ENCODE results near the gene CAMK2A. TPM values are rescaled to one million over a fixed set of nuclear protein-coding genes. Genes with fewer than 3 reads are reported as not detected.

Gene CAMK2A
- total RNA-seq, 2 experiments from 2014 or later: not detected

DNA sequence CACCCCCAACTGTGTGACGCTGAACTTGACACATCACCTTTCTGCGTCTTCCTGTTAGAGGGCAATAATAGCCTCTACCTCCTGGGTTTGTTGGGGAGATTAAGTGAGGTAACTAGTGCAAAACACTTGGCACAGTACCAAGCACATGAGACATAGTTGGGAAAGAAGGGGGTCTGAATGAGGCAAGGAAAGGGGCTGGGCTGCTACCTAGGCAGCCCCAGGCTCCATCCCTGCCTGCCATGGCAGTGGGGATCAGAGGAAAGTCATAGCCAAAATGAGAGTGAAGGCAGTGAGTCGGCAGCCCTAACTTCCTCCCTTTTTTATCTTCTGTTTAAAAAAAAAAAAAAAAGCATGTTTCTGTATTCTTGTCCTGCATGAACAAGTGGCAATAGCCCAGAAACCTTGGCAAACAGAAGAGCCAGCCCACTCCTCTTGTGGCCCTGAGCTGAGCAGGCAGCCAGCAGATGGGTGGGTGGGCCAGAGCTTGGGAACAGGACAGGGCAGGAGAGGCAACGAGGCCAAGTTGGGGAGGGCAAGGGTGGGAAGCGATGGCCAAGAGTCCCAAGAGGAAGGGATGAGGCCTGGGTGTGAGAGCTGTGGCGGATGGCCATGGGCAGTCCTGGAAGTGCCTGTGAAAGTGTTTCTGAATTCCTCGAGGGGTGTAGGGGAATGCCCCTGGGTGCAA is 11.4 kb downstream of the CAMK2A start:
- H3K4me3 Mint-ChIP-seq: no peak overlapping the region
- H3K27ac Mint-ChIP-seq: no peak overlapping the region
- POLR2A ChIA-PET: no interaction called here
- H3K9me3 Mint-ChIP-seq: no peaks in the 10 kb centered on the region
- H3K4me1 Mint-ChIP-seq: no peaks in the 10 kb centered on the region
- peaks cover 11% of the 10 kb centered on the region for H3K27me3 Mint-ChIP-seq
- CTCF ChIA-PET: interaction anchor here (0.7 kb wide), 1 partner anchor 194 kb away, joined by 3 read pairs; no protein-coding TSS in a partner anchor
- DNase-seq: no peak
- no peaks in the 10 kb centered on the region for H3K36me3 Mint-ChIP-seq (ENCODE audit: low read depth)

DNA sequence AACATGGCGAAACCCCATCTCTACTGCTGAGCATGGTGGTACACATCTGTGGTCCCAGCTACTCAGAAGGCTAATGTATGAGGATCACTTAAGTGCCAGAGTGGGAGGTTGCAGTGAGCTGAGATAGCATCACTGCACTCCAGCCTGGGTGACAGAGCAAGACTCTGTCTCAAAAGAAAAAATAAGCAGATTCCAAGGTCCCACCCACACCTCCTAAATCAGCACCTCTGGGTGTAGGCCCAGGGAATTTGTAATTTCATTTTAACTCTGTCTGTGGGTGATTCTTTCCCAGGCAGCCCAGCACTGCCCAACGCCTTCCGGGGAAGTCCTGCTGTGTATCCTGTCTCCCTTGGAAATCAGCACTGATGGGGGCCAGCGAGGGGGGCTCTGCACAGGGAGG is 12.5 kb downstream of the CAMK2A start:
- no peak for DNase-seq
- no peaks in the 10 kb centered on the region for H3K4me1 Mint-ChIP-seq
- H3K9me3 Mint-ChIP-seq: no peaks in the 10 kb centered on the region
- no peak overlapping the region for H3K27ac Mint-ChIP-seq
- ChIA-PET CTCF (interaction anchor here (2.8 kb wide), 1 partner anchor 11 kb away, joined by 8 read pairs; no protein-coding TSS in a partner anchor), POLR2A (no interaction called here)
- H3K36me3 Mint-ChIP-seq (ENCODE audit: low read depth): no peaks in the 10 kb centered on the region
- H3K4me3 Mint-ChIP-seq: no peak overlapping the region
- H3K27me3 Mint-ChIP-seq: peaks cover 11% of the 10 kb centered on the region

DNA sequence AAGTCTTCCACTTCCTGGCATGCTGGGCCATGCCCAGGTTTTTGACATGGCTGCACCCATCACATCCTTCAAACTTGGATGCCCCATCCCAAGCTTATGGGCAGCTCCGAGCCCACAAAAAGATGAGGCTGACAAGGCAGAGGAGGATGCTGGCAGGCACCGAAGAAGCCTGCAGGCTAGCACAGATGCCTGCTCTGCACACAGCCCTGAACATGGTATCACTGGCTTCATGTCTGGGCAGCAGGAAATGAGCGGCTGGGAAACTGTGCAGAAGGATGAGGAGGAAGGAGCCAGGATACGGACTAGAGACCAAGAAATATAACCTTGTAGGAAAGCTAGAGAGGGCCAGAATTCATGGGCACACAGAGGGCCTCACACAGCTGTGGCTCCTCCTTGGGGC is 14.8 kb downstream of the CAMK2A start:
- no peaks in the 10 kb centered on the region for H3K36me3 Mint-ChIP-seq (ENCODE audit: low read depth)
- DNase-seq: no peak
- H3K4me1 Mint-ChIP-seq: no peaks in the 10 kb centered on the region
- H3K4me3 Mint-ChIP-seq: no peak overlapping the region
- H3K27me3 Mint-ChIP-seq: peaks cover 6% of the 10 kb centered on the region
- H3K9me3 Mint-ChIP-seq: no peaks in the 10 kb centered on the region
- no peak overlapping the region for H3K27ac Mint-ChIP-seq
- CTCF ChIA-PET: interaction anchor here (0.8 to 2.8 kb wide), 2 partner anchors 9 to 50 kb away, joined by 3 to 8 read pairs; no protein-coding TSS in a partner anchor
- POLR2A ChIA-PET: no interaction called here

DNA sequence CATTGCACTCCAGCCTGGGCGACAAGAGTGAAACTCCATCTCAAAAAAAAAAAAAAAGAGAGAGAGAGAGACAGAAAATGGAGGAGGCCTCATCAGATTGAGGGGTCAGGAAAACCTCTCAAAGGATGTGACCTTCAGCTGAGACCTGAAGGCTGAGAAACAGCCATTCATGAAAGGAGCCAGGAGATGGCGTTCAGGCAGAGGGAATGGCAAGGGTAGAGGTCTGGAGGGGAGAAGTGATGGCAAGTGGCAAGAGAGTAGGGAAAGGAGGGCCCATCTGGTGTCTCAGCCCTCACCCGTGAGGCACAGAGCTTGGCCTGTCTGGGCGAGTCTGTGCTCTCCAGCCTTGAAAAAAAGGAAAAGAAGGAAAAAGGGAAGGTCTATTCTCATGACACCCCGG is 17.0 kb downstream of the CAMK2A start:
- H3K4me1 Mint-ChIP-seq: no peaks in the 10 kb centered on the region
- POLR2A ChIA-PET: no interaction called here
- CTCF ChIA-PET: interaction anchor here (1.1 kb wide), 1 partner anchor 38 kb away, joined by 3 read pairs; no protein-coding TSS in a partner anchor
- H3K27me3 Mint-ChIP-seq: peaks cover 4% of the 10 kb centered on the region
- no peaks in the 10 kb centered on the region for H3K9me3 Mint-ChIP-seq
- DNase-seq: no peak
- no peak overlapping the region for H3K27ac Mint-ChIP-seq
- H3K4me3 Mint-ChIP-seq: no peak overlapping the region
- H3K36me3 Mint-ChIP-seq (ENCODE audit: low read depth): no peaks in the 10 kb centered on the region

DNA sequence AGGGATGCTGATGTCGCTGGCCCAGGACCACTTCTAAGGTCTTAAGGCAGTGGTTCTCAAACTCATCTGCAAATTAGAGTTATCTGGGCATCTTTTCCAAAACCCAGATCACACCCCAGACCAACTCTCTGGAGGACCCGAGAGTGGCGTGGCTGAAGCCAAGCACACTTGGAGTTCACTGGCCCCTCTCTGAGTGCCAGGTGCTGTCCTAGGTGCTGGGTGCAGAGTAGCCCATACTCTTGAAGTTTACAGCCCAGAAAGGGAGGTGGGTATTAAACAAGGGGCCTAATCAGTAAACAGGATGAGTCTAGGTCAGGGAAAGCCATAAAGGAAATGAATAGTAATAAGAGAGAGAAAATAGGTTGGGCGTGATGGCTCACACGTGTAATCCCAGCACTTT is 17.6 kb downstream of the CAMK2A start:
- no peaks in the 10 kb centered on the region for H3K4me1 Mint-ChIP-seq
- H3K9me3 Mint-ChIP-seq: no peaks in the 10 kb centered on the region
- no peak for DNase-seq
- H3K27me3 Mint-ChIP-seq: peaks cover 4% of the 10 kb centered on the region
- no peaks in the 10 kb centered on the region for H3K36me3 Mint-ChIP-seq (ENCODE audit: low read depth)
- ChIA-PET CTCF (interaction anchor here (0.6 to 1.2 kb wide), 3 partner anchors 38 to 209 kb away, joined by 3 read pairs; no protein-coding TSS in a partner anchor), POLR2A (no interaction called here)
- H3K27ac Mint-ChIP-seq: no peak overlapping the region
- H3K4me3 Mint-ChIP-seq: no peak overlapping the region

DNA sequence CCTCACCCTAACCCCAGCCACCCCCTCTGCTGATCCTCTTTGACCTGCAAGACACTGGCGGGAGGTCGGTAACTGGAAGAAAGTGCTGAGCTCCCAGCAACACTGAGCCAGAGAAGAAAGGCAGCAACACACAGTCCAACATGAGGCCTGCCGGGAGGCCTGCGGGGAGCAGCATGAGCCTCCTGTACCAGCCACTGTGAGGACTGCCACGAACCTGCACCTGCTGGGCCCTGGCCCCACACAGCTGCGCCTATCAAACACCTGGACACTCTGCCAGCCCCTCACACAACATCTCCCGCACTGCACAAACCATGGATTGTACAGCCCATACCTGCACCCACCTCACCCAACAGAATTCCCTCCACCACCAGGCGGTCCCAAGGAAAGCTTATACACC is 18.3 kb downstream of the CAMK2A start:
- no peak for DNase-seq
- Mint-ChIP-seq H3K27me3 (peaks cover 4% of the 10 kb centered on the region), H3K4me3 (no peak overlapping the region), H3K27ac (no peak overlapping the region), H3K4me1 (no peaks in the 10 kb centered on the region), H3K9me3 (no peaks in the 10 kb centered on the region), H3K36me3 (ENCODE audit: low read depth) (no peaks in the 10 kb centered on the region)
- POLR2A ChIA-PET: no interaction called here
- CTCF ChIA-PET: interaction anchor here (0.6 to 1.2 kb wide), 5 partner anchors 37 to 208 kb away, joined by 3 read pairs; no protein-coding TSS in a partner anchor

DNA sequence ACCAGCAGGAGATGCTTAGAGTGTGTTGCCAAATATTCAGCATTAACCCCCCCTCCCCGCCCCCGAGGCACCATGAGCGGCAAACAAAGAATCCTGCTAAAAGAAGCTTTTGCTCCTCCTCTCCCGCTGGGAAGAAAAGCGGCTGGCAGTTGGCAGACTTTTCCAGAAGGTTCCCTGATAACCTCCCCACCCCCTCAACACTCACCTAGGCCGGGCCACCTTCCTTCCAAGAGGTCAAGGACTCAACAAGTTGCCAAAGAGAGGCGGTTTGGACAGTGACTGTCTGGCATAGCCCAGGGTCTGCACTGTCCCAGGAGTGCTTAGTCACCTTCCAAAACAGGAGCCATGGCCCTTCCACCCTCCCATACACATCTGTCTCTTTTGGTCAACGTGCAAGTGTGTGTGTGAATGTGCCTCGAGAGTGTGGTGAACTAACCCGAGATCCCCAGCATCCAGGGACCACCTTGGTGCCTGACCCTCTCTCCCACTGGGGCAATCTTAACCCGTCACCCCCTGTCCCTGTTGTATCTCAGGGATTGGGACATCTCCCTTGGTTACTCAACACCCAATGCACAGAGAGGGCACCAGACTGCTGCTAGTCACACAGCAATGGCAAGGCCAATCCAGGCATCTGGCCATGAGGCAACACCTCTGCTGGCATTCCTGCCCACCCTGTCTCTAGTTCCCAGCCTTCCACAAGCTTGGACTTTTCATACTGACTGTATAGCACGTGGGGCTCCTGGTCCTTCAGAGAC is 18.9 kb downstream of the CAMK2A start:
- H3K27me3 Mint-ChIP-seq: no peaks in the 10 kb centered on the region
- H3K36me3 Mint-ChIP-seq (ENCODE audit: low read depth): no peaks in the 10 kb centered on the region
- no peak overlapping the region for H3K4me3 Mint-ChIP-seq
- no peak for DNase-seq
- ChIA-PET POLR2A (no interaction called here), CTCF (interaction anchor here (0.6 to 1.2 kb wide), 4 partner anchors 21 to 78 kb away, joined by 3 to 4 read pairs (median 3); no protein-coding TSS in a partner anchor)
- no peaks in the 10 kb centered on the region for H3K9me3 Mint-ChIP-seq
- no peak overlapping the region for H3K27ac Mint-ChIP-seq
- H3K4me1 Mint-ChIP-seq: no peaks in the 10 kb centered on the region

DNA sequence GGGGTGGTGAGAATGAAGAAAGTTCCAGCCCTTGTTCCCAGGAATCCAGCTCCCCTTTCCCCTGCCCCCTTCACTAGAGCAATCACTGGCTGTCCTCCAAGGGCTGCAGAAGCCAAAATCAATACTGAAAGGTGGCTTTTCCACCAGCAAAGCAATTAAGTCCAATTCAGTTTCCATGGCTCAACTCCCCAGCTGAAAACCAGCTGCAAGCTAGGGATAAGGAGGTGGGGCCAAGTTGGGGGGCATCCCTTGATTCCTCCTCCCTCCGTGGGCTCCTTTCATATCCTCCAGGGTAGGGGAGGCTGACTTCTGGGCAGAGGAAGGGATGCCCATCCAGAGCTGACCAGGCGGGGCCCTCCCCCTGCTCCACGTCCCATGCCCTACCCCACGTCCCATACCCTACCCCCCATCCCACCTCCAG is 22.7 kb downstream of the CAMK2A start:
- CTCF ChIA-PET: interaction anchor here (1.5 kb wide), 1 partner anchor 9 kb away, joined by 8 read pairs; no protein-coding TSS in a partner anchor
- H3K4me3 Mint-ChIP-seq: no peak overlapping the region
- no peaks in the 10 kb centered on the region for H3K36me3 Mint-ChIP-seq (ENCODE audit: low read depth)
- DNase-seq: no peak
- no peaks in the 10 kb centered on the region for H3K9me3 Mint-ChIP-seq
- H3K27ac Mint-ChIP-seq: no peak overlapping the region
- POLR2A ChIA-PET: no interaction called here
- H3K27me3 Mint-ChIP-seq: peaks cover 3% of the 10 kb centered on the region
- H3K4me1 Mint-ChIP-seq: no peaks in the 10 kb centered on the region

DNA sequence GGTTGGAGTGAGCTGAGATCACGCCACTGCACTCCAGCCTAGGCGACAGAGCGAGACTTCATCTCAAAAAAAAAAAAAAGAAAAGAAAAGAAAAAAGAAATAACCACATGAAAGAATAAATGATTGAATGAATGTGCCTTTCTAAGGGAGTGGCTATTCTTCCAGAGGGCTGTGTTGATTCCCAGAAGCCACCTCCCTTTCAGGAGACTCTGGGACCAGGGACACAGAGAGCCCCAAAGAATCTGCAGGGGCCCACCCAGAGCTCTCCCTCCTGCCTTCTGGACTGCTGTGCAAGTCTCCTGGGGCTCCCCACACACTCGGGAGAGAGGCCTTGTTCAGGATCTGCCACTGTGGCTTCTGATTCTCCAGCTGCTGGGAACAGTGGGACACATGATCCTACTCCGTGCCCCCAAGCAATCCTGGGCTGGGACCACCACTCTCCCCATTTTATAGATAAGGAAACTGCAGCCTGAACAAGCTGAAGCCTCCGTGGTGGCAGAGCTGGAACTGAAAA is 23.6 kb downstream of the CAMK2A start:
- CTCF ChIA-PET: interaction anchor here (1.5 kb wide), 1 partner anchor 10 kb away, joined by 8 read pairs; no protein-coding TSS in a partner anchor
- Mint-ChIP-seq H3K27ac (no peak overlapping the region), H3K36me3 (ENCODE audit: low read depth) (no peaks in the 10 kb centered on the region), H3K4me3 (no peak overlapping the region), H3K9me3 (no peaks in the 10 kb centered on the region), H3K4me1 (no peaks in the 10 kb centered on the region), H3K27me3 (peaks cover 3% of the 10 kb centered on the region)
- POLR2A ChIA-PET: no interaction called here
- DNase-seq: no peak

DNA sequence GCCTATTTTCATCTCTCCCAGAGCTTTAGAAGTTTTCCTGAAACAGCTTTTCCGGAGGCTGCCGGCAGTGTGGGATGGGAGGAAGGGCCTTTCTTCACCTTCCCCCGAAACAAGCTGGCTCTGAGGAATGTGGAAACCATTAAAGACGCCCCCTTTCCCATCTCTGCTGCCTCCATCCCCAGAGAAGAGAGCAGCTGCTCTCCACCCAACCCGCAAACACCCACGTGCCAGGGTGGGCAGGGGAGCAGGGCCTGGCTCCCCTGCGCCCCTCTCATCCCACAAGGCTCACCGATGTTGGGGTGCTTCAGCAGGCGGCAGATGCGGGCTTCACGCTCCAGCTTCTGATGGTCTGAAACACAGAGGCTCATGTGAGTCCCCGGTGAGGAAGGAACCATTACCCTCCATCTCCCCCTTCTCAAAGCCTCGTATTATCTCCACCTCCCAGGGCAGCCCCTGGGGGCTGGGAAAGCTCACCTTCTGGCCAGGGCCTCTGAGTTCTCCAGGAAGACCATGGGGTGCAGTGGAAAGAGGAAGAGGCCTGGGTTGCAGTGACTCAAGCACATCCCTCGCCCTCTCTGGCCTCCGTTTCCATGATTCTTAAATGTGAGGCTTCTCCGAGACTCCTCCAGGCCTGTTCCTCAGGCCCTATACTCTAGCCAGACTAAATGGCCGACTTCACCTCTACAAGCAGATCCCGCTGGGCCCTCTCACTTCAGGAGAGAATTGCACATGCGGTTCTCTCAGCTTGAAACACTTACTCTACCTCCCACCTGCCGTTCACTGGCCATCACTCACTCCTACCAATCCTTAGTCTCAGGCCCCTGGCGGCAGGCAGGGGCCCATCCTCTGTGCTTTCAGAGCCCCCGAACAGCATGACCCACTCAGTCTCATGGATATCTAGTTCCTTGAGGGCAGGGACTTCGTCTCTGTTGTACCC is 24.6 kb downstream of the CAMK2A start:
- Mint-ChIP-seq H3K4me3 (no peak overlapping the region), H3K9me3 (no peaks in the 10 kb centered on the region), H3K36me3 (ENCODE audit: low read depth) (no peaks in the 10 kb centered on the region), H3K27ac (no peak overlapping the region), H3K27me3 (peaks cover 3% of the 10 kb centered on the region), H3K4me1 (no peaks in the 10 kb centered on the region)
- ChIA-PET CTCF (interaction anchor here (1.5 kb wide), 1 partner anchor 19 kb away, joined by 3 read pairs; no protein-coding TSS in a partner anchor), POLR2A (no interaction called here)
- DNase-seq: no peak

DNA sequence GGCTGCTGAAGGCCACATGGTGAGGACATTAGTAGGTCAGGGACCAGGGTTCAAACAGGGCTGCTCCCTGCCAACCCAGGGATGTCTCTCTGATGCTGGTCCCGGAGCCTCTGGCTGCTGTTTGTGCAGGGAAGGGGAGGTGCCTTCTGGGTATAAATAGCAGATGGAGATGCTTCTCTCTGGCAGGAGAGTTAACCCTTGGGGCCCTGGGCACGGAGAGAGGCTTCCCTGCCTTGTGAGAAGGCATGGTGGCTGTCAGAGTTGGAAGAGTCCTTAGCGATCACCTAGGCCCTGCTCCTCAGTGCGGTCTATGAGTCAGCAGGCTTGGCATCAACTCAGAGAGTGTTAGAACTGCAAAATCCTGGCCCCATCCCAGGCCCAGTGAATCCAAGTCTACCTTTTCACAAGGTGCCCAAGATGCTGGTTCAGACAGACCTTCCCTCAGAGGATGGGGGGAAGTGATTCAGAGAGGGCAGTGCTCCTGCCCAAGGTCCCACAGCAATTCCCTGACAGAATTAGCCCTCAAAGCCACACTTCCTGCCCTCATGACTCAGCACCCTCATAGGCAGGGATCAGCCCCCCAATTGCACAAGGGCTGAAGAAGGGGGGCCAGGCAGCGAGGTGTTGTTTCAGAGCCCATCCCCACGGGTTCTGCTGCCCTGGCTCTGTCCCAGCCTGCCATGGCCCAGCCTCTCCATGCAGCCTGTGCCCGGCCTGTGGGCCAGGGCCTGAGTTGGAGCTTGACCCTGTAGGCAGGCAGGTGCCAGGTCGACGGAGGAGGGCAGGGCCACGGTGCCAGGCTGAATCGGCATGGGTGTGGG is 25.6 kb downstream of the CAMK2A start:
- no peaks in the 10 kb centered on the region for H3K4me1 Mint-ChIP-seq
- DNase-seq: no peak
- H3K36me3 Mint-ChIP-seq (ENCODE audit: low read depth): no peaks in the 10 kb centered on the region
- H3K27ac Mint-ChIP-seq: no peak overlapping the region
- no peak overlapping the region for H3K4me3 Mint-ChIP-seq
- no peaks in the 10 kb centered on the region for H3K9me3 Mint-ChIP-seq
- H3K27me3 Mint-ChIP-seq: peaks cover 3% of the 10 kb centered on the region
- ChIA-PET POLR2A (no interaction called here), CTCF (interaction anchor here (1.5 kb wide), 1 partner anchor 18 kb away, joined by 3 read pairs; no protein-coding TSS in a partner anchor)

DNA sequence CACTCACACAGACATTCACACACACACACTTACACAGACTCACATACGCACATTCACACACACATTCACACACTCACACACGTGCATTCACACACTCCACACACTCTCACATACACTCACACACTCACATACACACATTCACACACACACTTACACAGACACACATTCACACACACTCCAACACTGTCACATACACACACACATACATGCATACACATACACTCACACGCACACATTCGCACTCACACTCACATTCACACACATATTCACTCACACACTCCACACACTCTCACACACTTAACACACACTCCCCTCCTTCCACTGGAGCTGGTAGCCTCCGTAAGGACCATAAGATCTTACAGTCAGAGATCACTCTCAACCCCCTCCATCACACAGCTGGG is 26.2 kb downstream of the CAMK2A start:
- DNase-seq: no peak
- no peak overlapping the region for H3K27ac Mint-ChIP-seq
- H3K4me3 Mint-ChIP-seq: no peak overlapping the region
- peaks cover 3% of the 10 kb centered on the region for H3K27me3 Mint-ChIP-seq
- CTCF ChIA-PET: interaction anchor here (1.5 to 1.6 kb wide), 2 partner anchors 12 to 17 kb away, joined by 3 to 9 read pairs; no protein-coding TSS in a partner anchor
- H3K36me3 Mint-ChIP-seq (ENCODE audit: low read depth): no peaks in the 10 kb centered on the region
- H3K9me3 Mint-ChIP-seq: no peaks in the 10 kb centered on the region
- POLR2A ChIA-PET: no interaction called here
- H3K4me1 Mint-ChIP-seq: no peaks in the 10 kb centered on the region
